Astrocyte (in vitro differentiated cells and primary cell): ENCODE measurements around the gene VEZT.

Experiments used
- EZH2 ChIP-seq: IDR thresholded peaks from 2 replicates; pipeline ENCODE4 v1.6.1; 2012; ENCODE audit warnings: mild to moderate bottlenecking, low read length, inconsistent platforms; ENCODE audit not compliant: insufficient read depth
- TF ChIP-seq, protein P1 (sequence below): IDR thresholded peaks from 2 replicates; pipeline ENCODE4 v1.5.1; 2011; ENCODE audit warnings: low read depth, mild to moderate bottlenecking, inconsistent platforms, low read length, moderate library complexity; ENCODE audit not compliant: insufficient read depth

- TF ChIP-seq, protein P1, sequence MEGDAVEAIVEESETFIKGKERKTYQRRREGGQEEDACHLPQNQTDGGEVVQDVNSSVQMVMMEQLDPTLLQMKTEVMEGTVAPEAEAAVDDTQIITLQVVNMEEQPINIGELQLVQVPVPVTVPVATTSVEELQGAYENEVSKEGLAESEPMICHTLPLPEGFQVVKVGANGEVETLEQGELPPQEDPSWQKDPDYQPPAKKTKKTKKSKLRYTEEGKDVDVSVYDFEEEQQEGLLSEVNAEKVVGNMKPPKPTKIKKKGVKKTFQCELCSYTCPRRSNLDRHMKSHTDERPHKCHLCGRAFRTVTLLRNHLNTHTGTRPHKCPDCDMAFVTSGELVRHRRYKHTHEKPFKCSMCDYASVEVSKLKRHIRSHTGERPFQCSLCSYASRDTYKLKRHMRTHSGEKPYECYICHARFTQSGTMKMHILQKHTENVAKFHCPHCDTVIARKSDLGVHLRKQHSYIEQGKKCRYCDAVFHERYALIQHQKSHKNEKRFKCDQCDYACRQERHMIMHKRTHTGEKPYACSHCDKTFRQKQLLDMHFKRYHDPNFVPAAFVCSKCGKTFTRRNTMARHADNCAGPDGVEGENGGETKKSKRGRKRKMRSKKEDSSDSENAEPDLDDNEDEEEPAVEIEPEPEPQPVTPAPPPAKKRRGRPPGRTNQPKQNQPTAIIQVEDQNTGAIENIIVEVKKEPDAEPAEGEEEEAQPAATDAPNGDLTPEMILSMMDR: no peak
- no peak for TF ChIP-seq EZH2
Measured at GRCh38 chr12:95185854-95186253, 31.8 kb upstream of the VEZT start.
